ENCODE measurements around the gene CCDC122. TPM values are rescaled to one million over a fixed set of nuclear protein-coding genes. Genes with fewer than 3 reads are reported as not detected.
A peak's percentile ranks its signal among the peaks of the same experiment; 100 is the strongest.

Gene CCDC122
- total RNA-seq, 1 donor from 2014 or later, result 4.7 TPM

- TF ChIP-seq, protein P1, sequence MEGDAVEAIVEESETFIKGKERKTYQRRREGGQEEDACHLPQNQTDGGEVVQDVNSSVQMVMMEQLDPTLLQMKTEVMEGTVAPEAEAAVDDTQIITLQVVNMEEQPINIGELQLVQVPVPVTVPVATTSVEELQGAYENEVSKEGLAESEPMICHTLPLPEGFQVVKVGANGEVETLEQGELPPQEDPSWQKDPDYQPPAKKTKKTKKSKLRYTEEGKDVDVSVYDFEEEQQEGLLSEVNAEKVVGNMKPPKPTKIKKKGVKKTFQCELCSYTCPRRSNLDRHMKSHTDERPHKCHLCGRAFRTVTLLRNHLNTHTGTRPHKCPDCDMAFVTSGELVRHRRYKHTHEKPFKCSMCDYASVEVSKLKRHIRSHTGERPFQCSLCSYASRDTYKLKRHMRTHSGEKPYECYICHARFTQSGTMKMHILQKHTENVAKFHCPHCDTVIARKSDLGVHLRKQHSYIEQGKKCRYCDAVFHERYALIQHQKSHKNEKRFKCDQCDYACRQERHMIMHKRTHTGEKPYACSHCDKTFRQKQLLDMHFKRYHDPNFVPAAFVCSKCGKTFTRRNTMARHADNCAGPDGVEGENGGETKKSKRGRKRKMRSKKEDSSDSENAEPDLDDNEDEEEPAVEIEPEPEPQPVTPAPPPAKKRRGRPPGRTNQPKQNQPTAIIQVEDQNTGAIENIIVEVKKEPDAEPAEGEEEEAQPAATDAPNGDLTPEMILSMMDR (IDR thresholded peaks at IDR 0.05; ENCODE audit: insufficient read depth, low read length, severe bottlenecking), result no peak
- Histone ChIP-seq H3K4me3 (ENCODE audit: low read depth, low read length) (no peak overlapping the region), H3K36me3 (ENCODE audit: control insufficient read depth, insufficient read depth, low read length) (no peaks in the 10 kb centered on the region), H3K27me3 (ENCODE audit: control insufficient read depth, insufficient read depth, low read length) (no peaks in the 10 kb centered on the region)
- DNase-seq (ENCODE audit: low read depth), result peak; percentile 90
- no peak for FAIRE-seq
Measured at GRCh38 chr13:43799191-43799590, 80.3 kb downstream of the CCDC122 start.

GRCh38 chr13:43797869-43798268 is 81.7 kb downstream of the CCDC122 start:
- TF ChIP-seq, protein P1 (IDR thresholded peaks at IDR 0.05; ENCODE audit: insufficient read depth, low read length, severe bottlenecking), result no peak
- DNase-seq (ENCODE audit: low read depth) (no peak), FAIRE-seq (no peak)
- H3K27me3 ChIP-seq (ENCODE audit: control insufficient read depth, insufficient read depth, low read length), result no peaks in the 10 kb centered on the region
- H3K36me3 ChIP-seq (ENCODE audit: control insufficient read depth, insufficient read depth, low read length), result no peaks in the 10 kb centered on the region
- no peak overlapping the region for H3K4me3 ChIP-seq (ENCODE audit: low read depth, low read length)

GRCh38 chr13:43797159-43797558 is 82.4 kb downstream of the CCDC122 start:
- TF ChIP-seq, protein P1 (IDR thresholded peaks at IDR 0.05; ENCODE audit: insufficient read depth, low read length, severe bottlenecking), result no peak
- no peak overlapping the region for H3K4me3 ChIP-seq (ENCODE audit: low read depth, low read length)
- no peaks in the 10 kb centered on the region for H3K27me3 ChIP-seq (ENCODE audit: control insufficient read depth, insufficient read depth, low read length)
- FAIRE-seq (no peak), DNase-seq (ENCODE audit: low read depth) (no peak)
- no peaks in the 10 kb centered on the region for H3K36me3 ChIP-seq (ENCODE audit: control insufficient read depth, insufficient read depth, low read length)

DNA sequence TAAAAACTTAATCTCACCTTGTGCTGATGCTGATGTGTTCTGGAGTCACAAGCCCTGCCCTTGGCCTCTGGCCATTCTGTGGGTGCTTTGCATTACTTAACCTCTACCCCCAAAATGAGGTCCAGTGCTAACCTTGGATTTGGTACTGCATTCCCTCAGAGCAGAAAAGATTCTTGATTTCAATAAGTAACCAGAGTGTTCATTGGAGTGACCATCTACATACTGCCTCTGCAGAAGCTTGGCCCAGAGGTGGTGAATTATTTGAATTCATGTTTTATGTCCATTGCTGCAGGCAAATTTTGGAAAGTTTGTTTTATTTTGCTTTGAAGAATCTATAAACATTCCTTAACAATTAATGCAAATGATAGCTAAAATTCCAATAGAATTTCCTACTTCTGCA is 85.1 kb downstream of the CCDC122 start:
- DNase-seq (ENCODE audit: low read depth), result no peak
- Histone ChIP-seq H3K4me3 (ENCODE audit: low read depth, low read length) (no peak overlapping the region), H3K36me3 (ENCODE audit: control insufficient read depth, insufficient read depth, low read length) (no peaks in the 10 kb centered on the region), H3K27me3 (ENCODE audit: control insufficient read depth, insufficient read depth, low read length) (no peaks in the 10 kb centered on the region)
- no peak for FAIRE-seq
- TF ChIP-seq, protein P1 (IDR thresholded peaks at IDR 0.05; ENCODE audit: insufficient read depth, low read length, severe bottlenecking), result no peak

DNA sequence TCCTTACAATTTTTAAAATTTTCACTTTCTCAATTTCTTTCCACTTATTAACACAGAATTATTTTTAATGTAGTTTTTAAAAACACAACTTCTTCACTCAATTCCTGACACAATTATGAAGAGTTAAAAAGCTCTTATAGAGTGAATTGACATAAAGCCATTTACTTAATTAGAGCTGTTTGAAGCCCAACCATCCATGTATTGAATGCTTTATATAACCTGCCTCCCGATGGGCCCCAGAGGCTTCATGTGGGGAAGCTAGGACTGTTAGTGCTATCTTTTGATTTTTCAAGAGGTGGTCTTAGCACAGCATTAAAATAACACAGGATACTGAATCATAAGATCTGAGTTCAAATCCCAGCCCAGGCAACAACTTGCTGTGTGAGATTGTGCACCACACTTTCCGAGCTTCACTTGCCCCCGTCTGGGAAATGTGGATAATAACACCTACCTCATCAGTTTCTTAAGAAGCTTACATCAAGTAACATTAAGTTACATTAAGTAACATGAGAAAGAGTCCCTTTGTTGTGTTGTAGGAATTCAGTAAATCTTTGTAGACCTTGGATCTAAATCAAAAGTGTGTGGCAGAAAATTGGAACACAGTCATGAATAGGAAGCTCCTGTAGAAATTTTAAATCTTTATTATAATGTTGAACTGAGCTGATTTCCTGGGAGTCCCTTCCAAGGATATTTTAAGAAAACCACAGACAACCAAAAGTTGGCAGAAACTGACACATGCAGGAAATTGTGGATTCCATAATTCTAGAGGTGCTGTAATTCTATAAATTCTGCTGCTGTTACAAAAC is 87.3 kb downstream of the CCDC122 start:
- Histone ChIP-seq H3K4me3 (ENCODE audit: low read depth, low read length) (no peak overlapping the region), H3K36me3 (ENCODE audit: control insufficient read depth, insufficient read depth, low read length) (no peaks in the 10 kb centered on the region), H3K27me3 (ENCODE audit: control insufficient read depth, insufficient read depth, low read length) (no peaks in the 10 kb centered on the region)
- no peak for FAIRE-seq
- no peak for DNase-seq (ENCODE audit: low read depth)
- TF ChIP-seq, protein P1 (IDR thresholded peaks at IDR 0.05; ENCODE audit: insufficient read depth, low read length, severe bottlenecking), result no peak

DNA sequence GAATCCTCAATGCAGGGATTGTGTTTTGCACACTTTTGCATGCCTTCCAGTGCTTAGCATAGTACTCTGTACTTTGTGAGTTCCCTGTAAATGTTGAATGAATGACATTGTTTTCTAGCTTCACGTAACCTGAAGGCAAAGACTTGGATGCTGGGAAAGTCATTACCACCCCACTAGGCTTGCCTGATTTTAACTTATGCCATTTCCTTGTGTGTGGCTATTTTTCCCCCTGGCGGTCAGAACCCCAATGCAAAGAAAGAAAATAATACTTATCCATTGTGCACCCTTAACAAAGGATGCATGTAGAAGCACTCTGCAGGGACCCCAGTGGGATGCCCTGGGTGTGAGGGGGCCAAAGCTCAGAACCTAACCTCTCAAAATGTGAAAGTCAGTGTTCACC is 91.5 kb downstream of the CCDC122 start:
- TF ChIP-seq, protein P1 (IDR thresholded peaks at IDR 0.05; ENCODE audit: insufficient read depth, low read length, severe bottlenecking), result peak; percentile 36
- Histone ChIP-seq H3K4me3 (ENCODE audit: low read depth, low read length) (no peak overlapping the region), H3K36me3 (ENCODE audit: control insufficient read depth, insufficient read depth, low read length) (no peaks in the 10 kb centered on the region), H3K27me3 (ENCODE audit: control insufficient read depth, insufficient read depth, low read length) (no peaks in the 10 kb centered on the region)
- peak; percentile 38 for DNase-seq (ENCODE audit: low read depth)
- FAIRE-seq, result no peak
